Stromal cell of bone marrow (primary cell): ENCODE data around the gene TNNT2.

Source experiments
- DNase-seq: peaks from one replicate; pipeline ENCODE4 v3.0.0-alpha.2; 2012; ENCODE audit warnings: low read depth

The TNNT2 gene

GRCh38 chr1:201332616-201333335, 44.7 kb downstream of the TNNT2 start:
- DNase-seq, result no peak

DNA sequence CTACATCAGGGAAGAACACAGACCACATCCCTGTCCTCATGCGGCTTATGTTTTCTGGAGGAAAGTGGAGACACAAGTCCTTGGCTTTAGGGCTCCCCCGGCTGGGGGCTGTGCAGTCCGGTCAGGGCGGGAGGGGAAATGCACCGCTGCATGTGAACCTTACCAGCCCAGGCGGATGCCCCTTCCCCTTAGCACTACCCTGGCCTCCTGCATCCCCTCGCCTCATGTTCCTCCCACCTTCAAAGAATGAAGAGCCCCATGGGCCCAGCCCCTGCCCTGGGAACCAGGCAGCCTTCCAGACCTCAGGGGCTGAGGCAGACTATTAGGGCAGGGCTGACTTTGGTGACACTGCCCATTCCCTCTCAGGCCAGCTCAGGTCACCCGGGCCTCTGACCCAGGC, 45.5 kb downstream of the TNNT2 start:
- DNase-seq, result no peak

DNA sequence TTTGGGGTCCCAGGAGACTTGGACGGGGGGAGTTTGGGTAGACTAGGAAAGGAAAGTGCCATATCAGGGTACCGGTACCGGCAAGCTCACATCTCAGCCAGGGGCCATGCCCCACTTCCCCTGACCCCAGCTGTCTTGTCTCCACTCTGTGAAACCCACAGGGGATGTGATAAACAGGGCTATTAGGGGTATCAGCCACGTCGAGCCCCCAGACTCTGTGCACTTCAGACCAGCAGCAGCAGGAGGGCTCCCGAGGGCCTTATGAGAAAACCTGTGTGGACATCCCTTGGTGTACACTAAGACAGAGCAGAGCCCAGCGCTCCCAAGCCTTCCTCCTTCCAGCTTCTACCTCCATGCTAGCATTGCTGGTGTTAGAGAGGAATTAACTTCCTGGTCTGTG, 46.3 kb downstream of the TNNT2 start:
- no peak for DNase-seq

GRCh38 chr1:201330541-201330940, 46.9 kb downstream of the TNNT2 start:
- DNase-seq, result no peak

GRCh38 chr1:201329801-201330200, 47.7 kb downstream of the TNNT2 start:
- no peak for DNase-seq

- DNase-seq, result no peak
Measured at GRCh38 chr1:201329286-201329685, 48.2 kb downstream of the TNNT2 start.

GRCh38 chr1:201328576-201328975, 48.9 kb downstream of the TNNT2 start:
- DNase-seq, result no peak

GRCh38 chr1:201327687-201328240, 49.7 kb downstream of the TNNT2 start:
- DNase-seq, result no peak

GRCh38 chr1:201326710-201327109, 50.8 kb downstream of the TNNT2 start:
- DNase-seq, result no peak

- no peak for DNase-seq
Measured at GRCh38 chr1:201325678-201326060, 51.8 kb downstream of the TNNT2 start.

DNA sequence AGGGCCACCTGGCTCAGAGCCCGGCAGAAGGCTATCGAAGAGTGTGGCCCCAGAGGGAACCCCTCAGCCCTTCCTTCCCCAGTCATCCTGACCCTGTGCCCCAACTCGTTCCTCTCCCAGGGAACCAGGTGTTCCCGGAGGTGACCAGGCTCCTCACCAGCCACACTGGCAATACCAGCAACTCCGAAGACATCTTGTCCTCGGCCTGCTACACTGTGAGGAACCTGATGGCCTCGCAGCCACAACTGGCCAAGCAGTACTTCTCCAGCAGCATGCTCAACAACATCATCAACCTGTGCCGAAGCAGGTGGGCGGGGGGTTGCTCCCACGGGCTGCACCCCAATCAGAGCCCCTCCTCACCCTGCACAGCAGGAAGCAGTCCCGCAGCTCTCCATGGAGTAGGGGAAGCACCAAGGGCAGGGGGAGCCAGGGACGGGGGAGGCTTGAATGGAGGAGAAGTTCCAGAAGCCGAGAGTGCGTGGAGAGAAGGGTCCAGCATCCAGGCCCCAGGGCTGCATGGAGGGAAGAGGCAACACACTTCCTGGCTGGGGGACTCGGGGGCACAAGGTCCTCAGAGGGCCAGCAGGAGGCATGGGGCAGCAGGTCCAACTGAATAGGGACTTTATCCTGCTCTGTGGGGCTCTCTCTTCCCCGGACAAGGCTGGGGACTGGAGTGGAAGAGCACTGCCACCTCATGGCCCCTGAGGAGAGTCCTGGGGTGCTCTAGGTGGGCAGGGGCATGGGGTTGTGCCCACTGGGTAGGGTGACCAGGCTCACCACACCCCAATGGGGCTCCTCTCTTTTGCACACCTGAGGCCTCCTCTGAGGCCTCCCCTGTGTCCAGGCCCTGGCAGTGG, 52.4 kb downstream of the TNNT2 start:
- no peak for DNase-seq

DNA sequence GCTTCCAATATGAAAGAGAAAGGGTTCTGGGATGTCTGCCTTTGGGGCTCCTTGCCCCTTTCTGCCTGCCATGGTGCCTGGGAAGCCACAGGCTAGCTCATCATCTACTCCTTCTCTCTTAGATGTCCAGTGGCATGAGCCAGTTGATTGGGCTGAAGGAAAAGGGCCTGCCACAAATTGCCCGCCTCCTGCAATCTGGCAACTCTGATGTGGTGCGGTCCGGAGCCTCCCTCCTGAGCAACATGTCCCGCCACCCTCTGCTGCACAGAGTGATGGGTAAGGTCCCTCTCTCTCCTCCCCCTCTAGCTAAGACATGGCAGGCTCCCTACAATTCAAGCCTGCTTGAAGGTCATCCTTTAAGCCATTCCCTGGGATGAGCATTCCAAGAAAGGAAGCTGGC, 53.2 kb downstream of the TNNT2 start:
- no peak for DNase-seq

DNA sequence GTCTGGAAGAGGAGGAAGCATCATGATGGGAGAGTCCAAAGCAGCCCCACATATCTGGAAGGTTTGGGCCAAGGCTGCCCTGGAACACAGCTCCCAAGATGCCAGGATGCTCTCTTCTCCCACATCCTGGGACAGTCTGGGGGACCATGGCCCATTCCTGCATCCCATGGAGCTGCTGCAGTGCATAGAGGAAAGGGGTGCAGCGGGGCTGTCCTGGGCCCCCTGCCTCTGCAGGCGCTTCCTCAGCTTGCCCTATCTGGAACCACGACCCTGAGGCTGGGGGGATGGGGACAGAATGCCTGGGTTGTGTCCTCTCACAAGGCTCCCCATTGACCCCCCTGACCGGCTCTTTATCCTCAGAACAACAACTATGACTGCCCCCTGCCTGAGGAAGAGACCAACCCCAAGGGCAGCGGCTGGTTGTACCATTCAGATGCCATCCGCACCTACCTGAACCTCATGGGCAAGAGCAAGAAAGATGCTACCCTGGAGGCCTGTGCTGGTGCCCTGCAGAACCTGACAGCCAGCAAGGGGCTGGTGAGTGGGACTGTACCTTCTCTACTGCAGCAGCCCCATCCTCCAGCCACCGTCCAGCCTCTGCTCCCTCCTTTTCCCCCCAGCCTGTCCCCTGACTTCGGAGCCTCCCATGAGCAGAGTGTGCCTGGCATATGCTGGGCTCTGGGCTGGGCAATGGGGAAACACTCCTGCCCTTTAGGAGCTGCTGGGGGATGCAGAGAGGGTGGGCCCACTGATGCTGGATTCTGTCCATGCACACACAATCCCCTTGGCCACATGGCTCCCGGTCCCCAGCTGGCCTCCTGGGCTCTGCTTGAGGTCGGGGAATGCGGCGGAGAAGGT, 54.6 kb downstream of the TNNT2 start:
- no peak for DNase-seq

GRCh38 chr1:201321826-201322390, 55.6 kb downstream of the TNNT2 start:
- no peak for DNase-seq

- DNase-seq, result no peak
Measured at GRCh38 chr1:201320168-201320788, 57.2 kb downstream of the TNNT2 start.

GRCh38 chr1:201319631-201320030, 57.8 kb downstream of the TNNT2 start:
- no peak for DNase-seq

DNA sequence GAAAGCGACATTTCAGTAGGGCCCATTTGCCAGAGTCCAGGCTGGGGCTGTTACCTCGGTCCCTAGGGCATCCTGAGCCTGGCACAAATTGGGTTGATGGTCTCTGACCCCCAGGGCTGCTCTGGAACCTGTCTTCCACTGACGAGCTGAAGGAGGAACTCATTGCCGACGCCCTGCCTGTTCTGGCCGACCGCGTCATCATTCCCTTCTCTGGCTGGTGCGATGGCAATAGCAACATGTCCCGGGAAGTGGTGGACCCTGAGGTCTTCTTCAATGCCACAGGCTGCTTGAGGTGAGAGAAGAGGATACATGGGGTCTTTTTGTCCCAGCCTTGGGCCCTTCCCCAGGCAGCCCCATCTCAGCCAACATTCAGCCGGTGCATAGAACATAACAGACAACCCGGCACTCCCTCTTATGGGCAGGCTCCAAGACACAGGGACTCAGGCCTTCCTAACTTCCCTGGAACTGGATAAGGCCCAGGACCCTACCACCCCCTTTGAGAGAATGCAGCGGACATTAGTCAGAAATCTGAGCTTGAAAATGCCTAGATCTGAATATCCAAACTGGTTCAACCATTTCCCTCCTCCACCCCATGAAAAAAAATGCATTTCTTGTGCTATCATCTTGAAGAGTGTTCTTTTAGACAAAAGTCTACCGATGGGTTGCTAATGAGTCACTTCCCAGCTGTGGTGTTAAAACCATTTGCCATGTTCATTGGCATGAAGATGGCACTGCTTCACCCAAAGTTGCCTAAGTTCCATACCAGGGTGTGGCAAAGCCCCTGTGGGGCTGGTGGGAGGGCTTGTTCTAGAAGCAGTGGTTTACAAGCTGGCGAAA, 58.8 kb downstream of the TNNT2 start:
- DNase-seq, result no peak

DNA sequence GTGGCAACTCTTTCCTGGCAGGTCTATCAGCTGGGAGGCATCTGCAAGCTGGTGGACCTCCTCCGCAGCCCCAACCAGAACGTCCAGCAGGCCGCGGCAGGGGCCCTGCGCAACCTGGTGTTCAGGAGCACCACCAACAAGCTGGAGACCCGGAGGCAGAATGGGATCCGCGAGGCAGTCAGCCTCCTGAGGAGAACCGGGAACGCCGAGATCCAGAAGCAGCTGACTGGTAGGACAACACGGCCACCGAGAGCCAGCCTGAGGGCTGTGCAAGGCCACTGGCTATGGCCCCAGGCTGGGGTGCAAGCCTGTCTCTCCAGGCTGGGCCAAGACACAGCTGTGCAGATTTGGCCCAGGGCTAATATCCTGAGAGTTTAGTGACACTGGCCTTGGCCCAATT, 59.9 kb downstream of the TNNT2 start:
- no peak for DNase-seq

DNA sequence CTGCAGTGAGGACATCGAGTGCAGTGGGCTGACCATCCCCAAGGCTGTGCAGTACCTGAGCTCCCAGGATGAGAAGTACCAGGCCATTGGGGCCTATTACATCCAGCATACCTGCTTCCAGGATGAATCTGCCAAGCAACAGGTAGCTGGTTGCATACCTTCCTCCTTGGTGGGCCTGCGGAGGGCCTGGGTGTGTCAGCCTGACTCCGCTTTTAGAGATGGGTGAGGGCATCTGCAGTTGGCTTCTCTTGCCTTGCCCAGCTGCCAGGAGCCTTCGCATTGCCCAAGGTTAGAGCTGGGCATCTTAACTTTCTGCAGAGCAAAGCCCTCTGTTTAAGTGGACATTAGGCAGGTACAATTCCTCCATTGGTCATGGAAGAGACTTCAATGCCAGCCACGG, 60.9 kb downstream of the TNNT2 start:
- DNase-seq, result no peak

- DNase-seq, result no peak
Measured at GRCh38 chr1:201313086-201313485, 64.4 kb downstream of the TNNT2 start.

DNA sequence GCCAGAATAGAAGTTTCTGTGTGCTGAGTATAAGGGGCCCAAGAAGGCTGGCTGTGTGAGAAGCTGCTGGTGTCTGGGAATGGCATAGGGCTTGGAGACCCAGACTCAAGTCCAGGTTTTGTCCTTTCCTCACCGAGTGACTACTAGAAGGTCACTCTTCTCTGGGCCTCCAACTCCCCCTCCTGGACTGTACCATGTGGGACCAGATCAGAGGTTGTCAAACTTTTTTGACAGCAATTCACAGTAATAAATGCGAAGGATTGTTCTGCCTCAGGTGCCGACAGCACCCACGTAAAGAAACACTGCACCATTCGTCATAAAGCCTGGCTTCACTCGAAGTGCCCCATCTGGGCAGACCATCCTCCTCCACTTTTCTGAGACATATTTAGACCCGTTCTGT, 65.2 kb downstream of the TNNT2 start:
- no peak for DNase-seq
